ENCODE data around the gene PHF21A.
A peak's percentile ranks its signal among the peaks of the same experiment; 100 is the strongest.

PHF21A gene

DNA sequence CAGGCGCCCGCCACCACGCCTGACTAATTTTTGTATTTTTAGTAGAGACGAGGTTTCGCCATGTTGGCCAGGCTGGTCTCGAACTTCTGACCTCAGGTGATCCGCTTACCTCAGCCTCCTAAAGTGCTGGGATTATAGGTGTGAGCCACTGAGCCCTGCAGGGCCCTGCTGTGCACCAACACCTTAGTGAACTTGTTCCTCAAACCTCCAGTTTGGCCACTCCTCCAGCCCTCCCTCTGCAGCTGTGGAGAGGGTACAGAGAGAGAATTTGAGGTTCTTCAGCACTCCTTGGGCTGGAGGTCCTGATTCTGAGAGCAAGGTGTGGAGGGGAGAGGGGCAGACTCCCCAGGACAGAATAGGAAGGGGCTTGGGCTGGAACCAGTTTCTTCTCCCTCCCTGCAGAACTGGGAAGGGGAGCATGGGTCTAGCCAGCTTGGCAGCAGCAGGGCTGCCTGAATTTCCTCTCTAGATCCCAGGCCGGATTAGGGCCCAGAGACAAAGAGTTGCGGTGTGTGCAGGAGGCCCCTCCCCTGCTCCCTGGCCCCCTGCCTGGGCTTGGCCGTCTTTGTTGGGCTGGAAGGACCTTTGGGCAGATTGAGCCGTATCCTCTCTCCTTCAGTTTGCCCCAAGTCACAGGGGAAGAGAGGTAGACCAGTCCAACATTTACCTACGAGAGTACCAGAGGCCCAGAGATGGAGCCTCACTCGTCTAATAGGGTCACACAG, 201.3 kb downstream of the PHF21A start:
- H3K9me3 ChIP-seq (ENCODE audit: insufficient read depth, low read length): no peaks in the 10 kb centered on the region
- H3K4me2 ChIP-seq (ENCODE audit: low read length): no peak overlapping the region
- H3K4me3 ChIP-seq (ENCODE audit: low read length): no peak overlapping the region
- H4K20me1 ChIP-seq (ENCODE audit: insufficient read depth, low read length): no peaks in the 10 kb centered on the region
- TF ChIP-seq EZH2phosphoT487 (IDR thresholded peaks at IDR 0.05; ENCODE audit: low read depth) (no peak), CTCF (IDR thresholded peaks at IDR 0.05; ENCODE audit: low read depth, low read length) (no peak)
- peaks cover 18% of the 10 kb centered on the region for H3K79me2 ChIP-seq (ENCODE audit: low read length)
- H3K9ac ChIP-seq (ENCODE audit: low read length): no peak overlapping the region
- H3K36me3 ChIP-seq (replicated peaks; ENCODE audit: low read depth, low read length): peaks cover 5% of the 10 kb centered on the region
- no peak overlapping the region for H3K27ac ChIP-seq (ENCODE audit: low read length)
- no peak overlapping the region for H2AFZ ChIP-seq (ENCODE audit: low read depth, low read length)
- H3K4me1 ChIP-seq (ENCODE audit: low read length): peaks cover 8% of the 10 kb centered on the region; the same call in 1 of the 2 replicates
- H3K27me3 ChIP-seq (ENCODE audit: low read depth, low read length): no peaks in the 10 kb centered on the region

DNA sequence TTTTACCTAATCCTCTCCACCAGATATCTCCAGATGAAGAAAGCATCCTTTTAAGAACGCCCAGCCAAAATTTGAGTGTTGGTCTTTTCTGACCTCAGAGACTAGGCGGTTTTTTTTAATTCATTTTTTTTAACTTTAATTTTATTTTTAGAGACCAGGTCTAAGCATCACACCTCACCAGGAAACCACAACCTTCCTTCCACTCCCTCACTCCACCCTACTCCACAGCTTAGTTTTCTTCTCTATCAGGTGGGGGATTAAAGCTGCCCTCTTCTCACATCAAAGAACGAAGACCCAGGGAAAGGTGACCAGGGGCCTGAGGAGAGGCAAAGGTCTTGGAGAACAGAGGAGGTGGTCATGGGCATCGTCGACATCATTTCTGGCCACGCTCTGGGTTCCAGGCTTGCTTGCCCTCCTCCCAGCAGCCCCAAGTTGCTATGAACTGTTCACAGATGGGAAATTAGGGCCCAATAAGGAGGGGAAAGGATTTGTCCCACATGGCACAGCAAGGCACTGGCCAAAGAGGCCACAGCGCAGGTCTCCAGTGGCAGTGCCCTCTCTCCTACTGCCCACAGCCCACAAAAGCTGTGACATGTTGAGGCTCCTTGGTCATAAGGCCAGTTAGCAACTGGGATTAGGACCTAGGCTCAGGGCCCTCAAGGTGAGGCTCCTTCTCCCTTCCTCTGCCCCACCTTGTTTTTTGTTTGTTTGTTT, 202.1 kb downstream of the PHF21A start:
- Histone ChIP-seq H4K20me1 (ENCODE audit: insufficient read depth, low read length) (no peaks in the 10 kb centered on the region), H3K9me3 (ENCODE audit: insufficient read depth, low read length) (no peaks in the 10 kb centered on the region), H3K79me2 (ENCODE audit: low read length) (peaks cover 18% of the 10 kb centered on the region), H3K4me3 (ENCODE audit: low read length) (peak overlapping the region; percentile 95), H3K4me2 (ENCODE audit: low read length) (peak overlapping the region; percentile 87), H3K9ac (ENCODE audit: low read length) (peak overlapping the region; percentile 86; the same call in 1 of the 2 replicates), H3K4me1 (ENCODE audit: low read length) (peaks cover 8% of the 10 kb centered on the region; the same call in 1 of the 2 replicates), H2AFZ (ENCODE audit: low read depth, low read length) (0 out of 2 replicates have a peak overlapping the region, but pooled peaks have one; percentile 17), H3K27me3 (ENCODE audit: low read depth, low read length) (no peaks in the 10 kb centered on the region), H3K36me3 (replicated peaks; ENCODE audit: low read depth, low read length) (peaks cover 5% of the 10 kb centered on the region), H3K27ac (ENCODE audit: low read length) (no peak overlapping the region)
- TF ChIP-seq CTCF (IDR thresholded peaks at IDR 0.05; ENCODE audit: low read depth, low read length) (no peak), EZH2phosphoT487 (IDR thresholded peaks at IDR 0.05; ENCODE audit: low read depth) (no peak)

DNA sequence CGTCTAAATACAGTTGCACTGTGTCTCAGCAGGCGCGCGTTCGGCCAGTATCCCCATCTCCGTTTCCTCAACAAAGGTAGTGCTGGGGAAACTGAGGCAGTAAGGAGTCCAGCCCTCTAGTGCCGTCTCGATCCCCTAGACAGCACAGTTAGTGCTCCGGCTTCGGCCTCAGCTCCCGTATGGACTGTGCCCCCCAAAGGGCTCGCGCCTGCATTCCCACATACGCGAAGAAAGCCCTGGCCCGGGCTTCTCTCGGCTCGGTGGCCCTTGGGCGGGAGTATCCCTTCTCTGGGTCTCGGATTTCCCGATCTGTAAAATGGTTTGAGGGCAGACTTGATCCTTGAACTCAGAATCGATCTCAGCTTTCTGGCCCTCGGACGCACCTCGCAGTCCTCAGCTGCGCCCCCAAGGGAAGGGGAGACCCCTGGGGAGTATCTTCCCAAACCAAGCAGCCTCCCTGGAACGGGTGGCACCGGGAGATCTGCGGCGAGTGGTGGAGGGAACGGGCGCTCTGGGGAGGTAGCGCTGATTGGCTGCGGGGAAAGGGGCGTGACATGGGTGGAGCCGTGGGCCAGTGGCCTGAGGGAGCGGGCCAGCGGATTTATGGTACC, 202.8 kb downstream of the PHF21A start:
- Histone ChIP-seq H2AFZ (ENCODE audit: low read depth, low read length) (peak overlapping the region; percentile 70), H3K27ac (ENCODE audit: low read length) (peak overlapping the region; percentile 81), H3K4me3 (ENCODE audit: low read length) (peak overlapping the region; percentile 95), H3K4me2 (ENCODE audit: low read length) (peak overlapping the region; percentile 87), H3K9ac (ENCODE audit: low read length) (peak overlapping the region; percentile 86), H3K4me1 (ENCODE audit: low read length) (peaks cover 8% of the 10 kb centered on the region; the same call in 1 of the 2 replicates), H3K79me2 (ENCODE audit: low read length) (peaks cover 18% of the 10 kb centered on the region), H4K20me1 (ENCODE audit: insufficient read depth, low read length) (no peaks in the 10 kb centered on the region), H3K36me3 (replicated peaks; ENCODE audit: low read depth, low read length) (peaks cover 6% of the 10 kb centered on the region), H3K27me3 (ENCODE audit: low read depth, low read length) (no peaks in the 10 kb centered on the region), H3K9me3 (ENCODE audit: insufficient read depth, low read length) (no peaks in the 10 kb centered on the region)
- no peak for TF ChIP-seq CTCF (IDR thresholded peaks at IDR 0.05; ENCODE audit: low read depth, low read length)
- TF ChIP-seq EZH2phosphoT487 (IDR thresholded peaks at IDR 0.05; ENCODE audit: low read depth): no peak

All from OCI-LY3 (cell line).